Muscle layer of colon (tissue), 2 donors: Measurements from ENCODE around the gene RCBTB2.

Experiments
- H3K27ac ChIP-seq: one replicate; pipeline ENCODE4 v1.7.0; 2013; ENCODE audit warnings: low read depth, mild to moderate bottlenecking, low read length, moderate library complexity
- H3K27me3 ChIP-seq, 2 donors: one replicate each; pipeline ENCODE4 v1.7.0; 2013; ENCODE audit warnings: low read length in 2 of 2, mild to moderate bottlenecking in 2 of 2; ENCODE audit not compliant: insufficient read depth in 2 of 2, control insufficient read depth in 1 of 2
- H3K36me3 ChIP-seq: one replicate; pipeline ENCODE4 v1.7.0; 2013; ENCODE audit warnings: mild to moderate bottlenecking, low read length; ENCODE audit not compliant: insufficient read depth
- H3K4me1 ChIP-seq: one replicate; pipeline ENCODE4 v1.7.0; 2013; ENCODE audit warnings: mild to moderate bottlenecking, low read length; ENCODE audit not compliant: insufficient read depth
- H3K4me3 ChIP-seq, 2 donors: one replicate each; pipeline ENCODE4 v1.7.0; 2013; ENCODE audit warnings: low read length in 2 of 2, low read depth in 1 of 2, mild to moderate bottlenecking in 1 of 2, moderate library complexity in 1 of 2
- H3K9ac ChIP-seq: one replicate; pipeline ENCODE4 v1.7.0; 2013; ENCODE audit warnings: low read length
- H3K9me3 ChIP-seq: one replicate; pipeline ENCODE4 v1.7.0; 2013; ENCODE audit warnings: mild to moderate bottlenecking, low read length
- donor health status: abdominal sarcoma.
- donor health status: Adenocarcinoma of cecum.

RCBTB2 gene

DNA sequence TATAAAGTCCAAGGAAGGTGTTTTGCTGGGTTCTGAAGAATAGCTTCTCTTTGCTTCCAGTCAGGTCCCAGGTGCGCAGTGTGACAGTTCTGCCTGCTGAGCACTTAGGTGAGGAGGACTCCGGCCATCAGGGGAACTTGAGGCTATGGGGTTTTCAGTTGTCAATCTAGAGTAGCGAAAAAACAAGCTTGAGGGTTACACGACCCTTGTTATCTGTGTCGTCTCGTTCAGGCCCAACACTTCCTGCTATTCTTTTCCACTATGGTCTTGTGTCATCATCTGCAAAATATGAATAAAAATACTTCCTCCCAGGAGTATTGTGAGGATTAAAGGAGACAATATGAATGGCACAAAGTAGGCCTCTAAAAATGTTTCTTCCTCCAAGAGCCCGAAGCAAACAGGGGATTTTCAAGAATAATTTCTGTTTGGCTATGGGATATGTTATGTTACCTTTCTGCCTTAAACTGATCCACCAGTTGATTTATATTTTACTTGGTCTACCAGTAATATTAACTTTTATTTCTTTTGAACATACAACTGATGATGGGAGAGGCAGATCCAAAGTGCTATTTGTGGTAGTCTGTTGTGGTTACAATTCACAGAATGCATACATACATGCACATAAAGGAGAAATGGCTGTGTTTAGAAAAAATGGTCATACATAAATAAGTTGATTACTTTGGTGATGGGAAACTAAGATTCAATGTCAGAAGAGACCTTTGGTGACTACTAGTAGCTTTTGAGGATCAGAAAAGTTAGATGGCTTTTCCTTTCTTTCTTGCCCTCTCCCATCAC lies 40.5 kb upstream of the RCBTB2 start:
- Histone ChIP-seq H3K9ac (no peak overlapping the region), H3K9me3 (no peaks in the 10 kb centered on the region), H3K27me3 (no peaks in the 10 kb centered on the region), H3K36me3 (no peaks in the 10 kb centered on the region), H3K4me3 (no peak overlapping the region), H3K4me1 (peaks cover 10% of the 10 kb centered on the region), H3K27ac (no peak overlapping the region)

DNA sequence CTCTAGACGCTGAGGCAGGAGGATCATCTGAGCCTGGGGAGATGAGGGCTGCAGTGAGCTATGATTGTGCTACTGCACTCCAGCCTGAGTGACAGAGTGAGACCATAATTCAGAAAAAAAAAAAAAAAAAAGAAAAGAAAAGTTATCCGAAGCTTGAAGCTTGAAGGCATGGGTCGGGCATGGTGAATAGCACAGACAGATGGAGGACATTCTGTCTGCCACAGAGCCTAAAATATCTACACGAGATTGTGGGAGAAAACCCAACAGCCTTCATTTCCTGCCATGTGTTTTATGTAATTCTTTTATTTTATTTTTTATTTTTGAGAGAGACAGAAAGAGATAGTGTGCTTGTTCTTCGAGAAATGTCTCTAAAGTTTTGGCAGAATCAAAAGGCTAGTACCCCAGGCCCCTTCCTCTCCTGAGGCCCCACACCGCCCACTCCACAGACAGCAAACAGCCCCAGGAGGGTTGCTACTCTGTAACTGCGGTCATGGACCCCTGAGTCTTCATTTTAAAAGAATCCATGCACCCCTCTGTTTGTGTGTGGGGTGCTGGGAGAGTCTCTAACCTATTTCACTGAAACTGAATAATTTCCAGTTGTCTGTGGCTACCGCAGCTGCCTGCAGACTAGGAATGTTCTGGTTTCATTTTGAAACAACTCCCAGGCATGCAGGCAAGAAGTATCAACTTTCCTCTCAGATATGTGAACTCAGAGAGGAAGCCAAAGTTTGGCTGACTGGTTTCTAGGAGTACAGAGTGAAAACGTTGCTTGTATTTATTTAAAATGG lies 38.4 kb upstream of the RCBTB2 start:
- H3K9me3 ChIP-seq = no peaks in the 10 kb centered on the region
- H3K27me3 ChIP-seq = no peaks in the 10 kb centered on the region
- H3K27ac ChIP-seq = peak overlapping the region; percentile 62
- H3K9ac ChIP-seq = no peak overlapping the region
- peak overlapping the region in 1 of 2 donors; percentile 46 for H3K4me3 ChIP-seq
- no peaks in the 10 kb centered on the region for H3K36me3 ChIP-seq
- peaks cover 24% of the 10 kb centered on the region for H3K4me1 ChIP-seq

DNA sequence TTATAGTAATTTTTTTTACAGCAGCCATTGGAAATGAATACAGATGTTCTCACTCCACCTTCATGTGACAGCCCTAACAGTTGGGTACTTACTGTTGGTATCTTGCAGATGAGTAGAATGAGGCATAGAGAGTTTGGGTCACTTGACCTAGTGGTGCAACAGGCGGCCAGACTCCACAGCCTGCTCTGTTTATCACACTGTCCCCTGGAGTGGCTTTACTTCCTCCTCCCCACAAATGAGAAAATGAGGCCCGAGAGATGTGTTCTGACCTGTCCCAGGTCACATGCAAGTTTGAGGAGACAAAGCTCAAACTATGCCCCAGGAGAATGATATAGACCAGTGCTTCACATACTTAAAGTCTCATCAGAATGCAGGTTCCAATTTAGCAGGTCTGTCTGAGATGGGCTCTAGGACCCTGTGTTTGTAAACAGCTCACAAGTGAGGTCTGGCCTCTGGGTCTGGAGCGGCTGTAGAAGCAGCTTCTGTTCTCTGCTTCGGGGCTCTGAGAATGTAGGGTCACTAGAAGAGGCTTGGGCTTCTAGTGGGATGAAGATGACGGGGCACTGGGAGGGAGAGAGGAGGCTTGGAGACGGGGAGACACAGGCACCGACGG lies 37.4 kb upstream of the RCBTB2 start:
- H3K9me3 ChIP-seq = no peaks in the 10 kb centered on the region
- no peaks in the 10 kb centered on the region for H3K27me3 ChIP-seq
- H3K4me1 ChIP-seq = peaks cover 24% of the 10 kb centered on the region
- H3K36me3 ChIP-seq = no peaks in the 10 kb centered on the region
- H3K27ac ChIP-seq = peak overlapping the region; percentile 1
- H3K4me3 ChIP-seq = no peak overlapping the region
- no peak overlapping the region for H3K9ac ChIP-seq

DNA sequence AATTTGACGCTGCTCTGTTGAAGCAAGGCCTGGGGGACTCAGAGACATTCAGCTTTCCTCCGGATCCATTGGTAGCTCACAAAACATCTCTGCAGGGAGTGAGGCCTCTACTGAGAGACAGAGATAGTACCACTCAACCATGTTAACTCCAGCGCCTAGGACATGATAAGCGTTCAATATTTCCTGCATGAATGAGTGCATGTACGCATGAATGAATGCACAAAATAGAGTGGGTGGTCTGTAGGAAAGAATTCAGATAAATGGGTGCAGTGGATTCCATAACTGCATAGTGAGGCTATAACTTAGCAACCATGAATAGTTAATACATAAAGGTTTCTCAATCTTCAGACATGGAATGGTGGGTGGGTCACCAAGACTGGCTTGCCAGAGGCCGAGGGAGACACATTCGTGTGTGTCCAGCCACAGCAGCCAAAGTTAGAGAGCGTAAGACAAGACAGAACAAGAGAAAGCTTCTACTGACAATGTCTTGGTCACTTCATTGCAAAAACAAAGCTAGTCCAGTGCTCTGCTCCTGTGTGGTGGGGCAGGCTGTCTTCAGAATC lies 36.3 kb upstream of the RCBTB2 start:
- Histone ChIP-seq H3K9ac (no peak overlapping the region), H3K4me3 (no peak overlapping the region), H3K36me3 (no peaks in the 10 kb centered on the region), H3K4me1 (peaks cover 24% of the 10 kb centered on the region), H3K9me3 (no peaks in the 10 kb centered on the region), H3K27me3 (no peaks in the 10 kb centered on the region), H3K27ac (no peak overlapping the region)

DNA sequence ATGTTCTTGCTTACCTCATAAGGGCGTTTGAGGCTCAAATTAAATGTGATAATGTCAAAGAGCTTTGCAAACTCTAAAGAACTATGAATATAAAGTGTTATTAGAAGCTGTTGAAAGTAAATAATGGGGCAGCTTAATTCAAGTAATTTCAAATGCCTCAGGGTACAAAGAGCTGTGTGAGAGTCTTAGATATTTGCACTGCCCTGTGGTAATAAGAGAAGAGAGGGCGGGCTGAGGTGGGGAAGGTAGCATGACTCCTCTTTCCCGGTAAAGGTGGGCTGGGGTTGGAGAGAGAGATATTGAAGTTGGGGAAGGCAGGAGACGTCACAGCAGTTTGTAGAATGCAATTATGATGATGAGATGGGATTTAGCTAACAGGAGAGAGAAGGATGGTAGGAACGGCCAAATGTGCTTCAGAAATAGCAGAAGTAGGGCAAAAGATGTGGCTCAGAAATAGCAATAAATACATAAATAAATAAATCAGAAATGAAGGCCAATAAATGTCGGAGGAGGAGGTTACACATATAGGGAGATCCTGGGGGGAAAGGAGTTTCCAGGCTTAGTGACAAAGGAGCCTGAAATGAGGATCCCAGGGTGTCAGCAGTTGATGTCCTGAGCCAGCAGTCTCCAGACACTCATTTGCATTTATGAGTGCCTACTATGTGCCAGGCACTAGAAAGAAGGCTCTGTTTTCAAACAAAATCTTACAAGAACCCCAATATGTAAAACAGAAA lies 35.7 kb upstream of the RCBTB2 start:
- Histone ChIP-seq H3K4me3 (peak overlapping the region in 1 of 2 donors; percentile 4), H3K27ac (peak overlapping the region; percentile 27), H3K36me3 (no peaks in the 10 kb centered on the region), H3K27me3 (no peaks in the 10 kb centered on the region), H3K9me3 (no peaks in the 10 kb centered on the region), H3K4me1 (peaks cover 24% of the 10 kb centered on the region), H3K9ac (no peak overlapping the region)

- H3K27ac ChIP-seq = peak overlapping the region; percentile 27
- H3K36me3 ChIP-seq = no peaks in the 10 kb centered on the region
- peaks cover 24% of the 10 kb centered on the region for H3K4me1 ChIP-seq
- no peaks in the 10 kb centered on the region for H3K27me3 ChIP-seq
- H3K9ac ChIP-seq = no peak overlapping the region
- H3K9me3 ChIP-seq = no peaks in the 10 kb centered on the region
- H3K4me3 ChIP-seq = peak overlapping the region in 1 of 2 donors; percentile 4
These were observed 34.9 kb upstream of the RCBTB2 start for GRCh38 chr13:48567515-48568369.

- Histone ChIP-seq H3K36me3 (no peaks in the 10 kb centered on the region), H3K4me3 (no peak overlapping the region), H3K27ac (no peak overlapping the region), H3K9me3 (no peaks in the 10 kb centered on the region), H3K27me3 (no peaks in the 10 kb centered on the region), H3K4me1 (peaks cover 15% of the 10 kb centered on the region), H3K9ac (no peak overlapping the region)
These were observed 31.2 kb upstream of the RCBTB2 start for GRCh38 chr13:48564056-48564455.

DNA sequence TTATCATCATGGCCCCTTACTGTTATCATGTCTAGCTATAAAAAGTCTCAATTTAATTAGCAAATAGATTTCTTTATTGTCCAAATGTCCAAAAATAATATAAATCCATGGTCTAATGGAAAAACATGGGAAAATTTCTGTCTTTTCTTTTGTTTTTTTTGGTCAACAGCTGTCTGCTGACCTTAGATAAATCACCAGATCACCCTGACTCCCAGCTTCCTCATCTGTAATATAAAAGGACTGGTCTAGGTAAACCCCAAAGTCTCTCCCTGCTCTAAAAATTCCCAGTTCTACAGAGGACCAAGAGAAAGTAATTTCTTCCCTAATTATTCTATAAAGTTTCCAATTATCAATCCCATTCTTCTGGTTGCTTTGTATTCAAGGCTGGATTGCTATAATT lies 30.7 kb upstream of the RCBTB2 start:
- H3K9ac ChIP-seq = no peak overlapping the region
- peaks cover 14% of the 10 kb centered on the region for H3K4me1 ChIP-seq
- H3K36me3 ChIP-seq = no peaks in the 10 kb centered on the region
- no peaks in the 10 kb centered on the region for H3K9me3 ChIP-seq
- H3K27me3 ChIP-seq = no peaks in the 10 kb centered on the region
- no peak overlapping the region for H3K27ac ChIP-seq
- H3K4me3 ChIP-seq = no peak overlapping the region

GRCh38 chr13:48562296-48563066 lies 29.6 kb upstream of the RCBTB2 start:
- H3K27me3 ChIP-seq = no peaks in the 10 kb centered on the region
- no peaks in the 10 kb centered on the region for H3K9me3 ChIP-seq
- H3K4me1 ChIP-seq = peaks cover 5% of the 10 kb centered on the region
- H3K36me3 ChIP-seq = no peaks in the 10 kb centered on the region
- H3K9ac ChIP-seq = no peak overlapping the region
- H3K27ac ChIP-seq = no peak overlapping the region
- no peak overlapping the region for H3K4me3 ChIP-seq
